GM12801 (cell line): Measurements from ENCODE around the gene EPHA10.

Experiments
- CTCF ChIP-seq: IDR thresholded peaks from one replicate; pipeline ENCODE4 v1.5.1; 2011; ENCODE audit warnings: control low read depth; ENCODE audit not compliant: insufficient read length; ENCODE audit errors: extremely low read depth

The EPHA10 gene

GRCh38 chr1:37753473-37754321, 11.2 kb downstream of the EPHA10 start:
- TF ChIP-seq CTCF: no peak

GRCh38 chr1:37752583-37753471, 12.1 kb downstream of the EPHA10 start:
- TF ChIP-seq CTCF: no peak

- no peak for TF ChIP-seq CTCF
These were observed 12.7 kb downstream of the EPHA10 start for GRCh38 chr1:37752213-37752582.

- TF ChIP-seq CTCF: no peak
These were observed 16.4 kb downstream of the EPHA10 start for GRCh38 chr1:37748565-37748964.

GRCh38 chr1:37746806-37747205, 18.1 kb downstream of the EPHA10 start:
- no peak for TF ChIP-seq CTCF

- no peak for TF ChIP-seq CTCF
These were observed 23.3 kb downstream of the EPHA10 start for GRCh38 chr1:37741662-37742061.

GRCh38 chr1:37741130-37741529, 23.8 kb downstream of the EPHA10 start:
- TF ChIP-seq CTCF: no peak
